HCT116 (cell line): Measurements from ENCODE around the gene CACNA1C. TPM values are rescaled to one million over a fixed set of nuclear protein-coding genes. Genes with fewer than 3 reads are reported as not detected.

Experiments used
- ATAC-seq: fragments of 200-7000 bp; cut with Tn5 transposase; 2 replicates; pipeline ENCODE4 v1.9.1; 2020; ENCODE audit warnings: mild to moderate bottlenecking, moderate library complexity
- BruUV-seq: library from RNA; stranded (reverse); fragments of 400-500 nt; replicated peaks from 2 replicates; lab custom pipeline; 2021; lab: Mats Ljungman, UMichigan
- CTCF ChIA-PET: fragments of 300-600 bp; sonication (Branson Sonifier 250); formaldehyde crosslinking; loops from one replicate; lab custom pipeline; 2021; ENCODE audit warnings: antibody characterized with exemption; lab: Charles Lee
- POLR2A ChIA-PET: fragments of 300-600, 350-600 bp; sonication (Branson Sonifier 250); formaldehyde crosslinking; loops from one replicate; lab custom pipeline; 2021; ENCODE audit warnings: antibody characterized with exemption; lab: Charles Lee
- RAD21 ChIA-PET, 2 experiments: fragments of 300-600 bp; sonication (Branson Sonifier 250); formaldehyde crosslinking; loops; one replicate each; lab custom pipeline; 2023; ENCODE audit warnings: low total read pairs in 2 of 2; ENCODE audit not compliant: uncharacterized antibody in 2 of 2, unreplicated experiment in 2 of 2, low non-redundant PET in 1 of 2; lab: Charles Lee
- DNase-seq: peaks from one replicate; pipeline ENCODE4 v3.0.0-alpha.2; 2010; ENCODE audit warnings: low read depth, low spot score
- H2AFZ ChIP-seq: fragments of 200-600 bp; shearing (Covaris generic), sonication (generic); 2 replicates; pipeline ENCODE4 v1.6.1; 2017; ENCODE audit warnings: low read depth, mixed run types, mixed read lengths, antibody characterized with exemption, low read length; ENCODE audit not compliant: poor library complexity, severe bottlenecking
- H3K27ac ChIP-seq: 2 replicates; pipeline ENCODE4 v1.5.1; 2012; ENCODE audit warnings: low read depth, low read length
- H3K27me3 ChIP-seq: fragments of 200-600 bp; sonication (generic); 2 replicates; pipeline ENCODE4 v1.6.1; 2016; ENCODE audit warnings: mixed run types, low read length, mixed read lengths; ENCODE audit not compliant: insufficient read depth
- H3K36me3 ChIP-seq, 2 experiments: fragments of 200-500 bp in 1 of 2; fragments of 200-600 bp in 1 of 2; sonication (Bioruptor generic) in 1 of 2; sonication (generic) in 1 of 2; 2 replicates each; pipeline versions ENCODE4 v1.5.1 to v1.6.1; 2014 to 2016; ENCODE audit warnings: low read length in 2 of 2, inconsistent platforms in 1 of 2, mixed read lengths in 1 of 2, mixed run types in 1 of 2; ENCODE audit not compliant: insufficient read depth in 2 of 2, control insufficient read depth in 1 of 2
- H3K4me1 ChIP-seq, 2 experiments: fragments of 200-600 bp in 1 of 2; sonication (generic) in 1 of 2; 2 replicates each; pipeline versions ENCODE4 v1.5.1 to v1.6.1; 2012 to 2017; ENCODE audit warnings: low read length in 2 of 2, inconsistent platforms in 1 of 2, mild to moderate bottlenecking in 1 of 2, mixed read lengths in 1 of 2, mixed run types in 1 of 2, moderate library complexity in 1 of 2; ENCODE audit not compliant: insufficient read depth in 2 of 2, control insufficient read depth in 1 of 2
- H3K4me2 ChIP-seq: fragments of 200-600 bp; sonication (generic); 2 replicates; pipeline ENCODE4 v1.6.1; 2017; ENCODE audit warnings: mixed run types, low read length, mixed read lengths
- H3K4me3 ChIP-seq, 2 experiments: fragments of 200-600 bp in 1 of 2; sonication (generic) in 1 of 2; replicated peaks in 1 of 2; 2 replicates each; pipeline ENCODE4 v1.5.1; 2011 to 2016; ENCODE audit warnings: low read length in 2 of 2, control low read depth in 1 of 2, low read depth in 1 of 2, mild to moderate bottlenecking in 1 of 2, mixed read lengths in 1 of 2, mixed run types in 1 of 2
- H3K79me2 ChIP-seq: fragments of 200-600 bp; sonication (generic); 2 replicates; pipeline ENCODE4 v1.6.1; 2017; ENCODE audit warnings: mild to moderate bottlenecking, mixed run types, low read length, moderate library complexity, mixed read lengths; ENCODE audit not compliant: insufficient read depth
- H3K9ac ChIP-seq: fragments of 200-600 bp; sonication (generic); 2 replicates; pipeline ENCODE4 v1.6.1; 2016; ENCODE audit warnings: low read length, mixed read lengths
- H3K9me2 ChIP-seq: fragments of 200-600 bp; sonication (generic), shearing (Covaris generic); 2 replicates; pipeline ENCODE4 v1.6.1; 2017; ENCODE audit warnings: mixed run types, mild to moderate bottlenecking, moderate library complexity; ENCODE audit not compliant: insufficient read depth
- H3K9me3 ChIP-seq, 2 experiments: fragments of 200-500 bp in 1 of 2; fragments of 200-600 bp in 1 of 2; sonication (Bioruptor generic) in 1 of 2; sonication (generic) in 1 of 2; 2 replicates each; pipeline ENCODE4 v1.6.1; 2014 to 2017; ENCODE audit warnings: low read length in 2 of 2, mixed read lengths in 2 of 2, inconsistent platforms in 1 of 2, low read depth in 1 of 2, mild to moderate bottlenecking in 1 of 2, mixed run types in 1 of 2, moderate library complexity in 1 of 2; ENCODE audit not compliant: control insufficient read depth in 1 of 2, insufficient read depth in 1 of 2
- H4K20me1 ChIP-seq: fragments of 200-600 bp; sonication (generic), shearing (Covaris generic); 2 replicates; pipeline ENCODE4 v1.6.1; 2017; ENCODE audit warnings: mixed run types, mild to moderate bottlenecking, moderate library complexity; ENCODE audit not compliant: insufficient read depth
- CBX3 ChIP-seq: IDR thresholded peaks from 2 replicates; pipeline ENCODE4 v1.6.1; 2012; ENCODE audit warnings: low read depth
- CEBPB ChIP-seq: IDR thresholded peaks from 2 replicates; pipeline ENCODE4 v1.6.1; 2012; ENCODE audit warnings: low read depth
- ELF1 ChIP-seq: IDR thresholded peaks from 2 replicates; pipeline ENCODE4 v1.6.1; 2012; ENCODE audit warnings: low read depth, borderline replicate concordance
- EZH2 ChIP-seq: fragments of 200-600 bp; sonication (generic); IDR thresholded peaks from 2 replicates; pipeline ENCODE4 v1.6.1; 2017; ENCODE audit warnings: antibody characterized with exemption, mixed run types
- FOSL1 ChIP-seq: IDR thresholded peaks from 2 replicates; pipeline ENCODE4 v1.6.1; 2012; ENCODE audit warnings: low read depth
- POLR2A ChIP-seq: IDR thresholded peaks from 2 replicates; pipeline ENCODE4 v1.7.0; 2011; ENCODE audit warnings: borderline replicate concordance; ENCODE audit not compliant: insufficient read depth, insufficient read length; ENCODE audit errors: extremely low read depth
- POLR2AphosphoS5 ChIP-seq: IDR thresholded peaks from 2 replicates; pipeline ENCODE4 v1.6.1; 2011; ENCODE audit warnings: mild to moderate bottlenecking, low read depth, low read length, moderate library complexity
- SIN3A ChIP-seq: IDR thresholded peaks from 2 replicates; pipeline ENCODE4 v1.6.1; 2012; ENCODE audit warnings: low read depth
- TCF7L2 ChIP-seq: IDR thresholded peaks from 2 replicates; pipeline ENCODE4 v1.7.0; 2011; ENCODE audit warnings: borderline replicate concordance, inconsistent platforms; ENCODE audit not compliant: insufficient read depth, insufficient read length; ENCODE audit errors: extremely low read depth
- YY1 ChIP-seq: IDR thresholded peaks from 2 replicates; pipeline ENCODE4 v1.6.1; 2011; ENCODE audit warnings: low read length, low read depth, moderate library complexity, mild to moderate bottlenecking; ENCODE audit not compliant: insufficient replicate concordance; ENCODE audit errors: extremely low read depth
- ZNF274 ChIP-seq: fragments of 200-500 bp; sonication (Bioruptor generic); IDR thresholded peaks from 2 replicates; pipeline ENCODE4 v1.6.1; 2014; ENCODE audit warnings: mild to moderate bottlenecking, low read depth, low read length, inconsistent platforms
- intact Hi-C: fragments of 100-400 bp; cut with micrococcal nuclease; formaldehyde crosslinking; loops from 2 replicates; pipeline ENCODE4 v1.10.0; 2022
- total RNA-seq: library from RNA; stranded (reverse); gene quantifications from one replicate; pipeline ENCODE4 v1.2.1, GENCODE V29; 2021; ENCODE audit not compliant: unreplicated experiment
- TF ChIP-seq, protein P1 (sequence below): IDR thresholded peaks from 2 replicates; pipeline ENCODE4 v1.6.1; 2011; ENCODE audit warnings: mild to moderate bottlenecking, low read length, moderate library complexity; ENCODE audit not compliant: insufficient replicate concordance; ENCODE audit errors: extremely low read depth
- TF ChIP-seq, protein P2 (sequence below): IDR thresholded peaks from 2 replicates; pipeline ENCODE4 v1.6.1; 2012; ENCODE audit warnings: low read depth
- TF ChIP-seq, protein P3 (sequence below), 3 experiments: fragments of 200-600 bp in 1 of 3; sonication (generic) in 1 of 3; IDR thresholded peaks in 2 of 3; conservative IDR thresholded peaks in 1 of 3; 2 replicates each; pipeline ENCODE4 v1.5.1; 2012 to 2017; ENCODE audit warnings: low read depth in 2 of 3, low read length in 2 of 3, antibody characterized with exemption in 1 of 3, borderline replicate concordance in 1 of 3, control low read depth in 1 of 3, mild to moderate bottlenecking in 1 of 3, mixed read lengths in 1 of 3, mixed run types in 1 of 3, moderate library complexity in 1 of 3; ENCODE audit not compliant: insufficient read depth in 1 of 3

CACNA1C gene
- total RNA-seq, 1 experiment from 2014 or later, result 0.05 TPM

DNA sequence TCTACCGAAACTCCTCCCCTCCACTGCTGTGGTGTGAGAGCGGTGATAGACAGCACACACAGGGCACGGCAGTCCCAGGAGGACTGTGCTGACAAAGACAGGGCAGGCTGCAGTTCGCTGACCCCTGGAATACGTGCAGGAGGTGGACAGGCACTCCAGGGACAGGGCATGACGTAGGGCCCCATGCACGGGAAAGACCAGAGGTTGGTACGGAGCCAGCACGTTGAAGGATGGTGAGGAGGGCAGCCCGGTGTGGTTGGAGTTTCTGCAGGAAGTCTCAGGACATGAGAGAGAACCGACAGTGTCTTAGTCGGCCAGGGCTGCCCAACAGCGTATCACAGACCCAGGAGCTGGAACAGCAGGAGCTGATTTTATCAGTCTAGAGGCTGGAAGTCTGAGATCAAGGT is 487.8 kb downstream of the CACNA1C start:
- Histone ChIP-seq H3K27me3 (peaks cover 36% of the 10 kb centered on the region), H4K20me1 (no peaks in the 10 kb centered on the region)

DNA sequence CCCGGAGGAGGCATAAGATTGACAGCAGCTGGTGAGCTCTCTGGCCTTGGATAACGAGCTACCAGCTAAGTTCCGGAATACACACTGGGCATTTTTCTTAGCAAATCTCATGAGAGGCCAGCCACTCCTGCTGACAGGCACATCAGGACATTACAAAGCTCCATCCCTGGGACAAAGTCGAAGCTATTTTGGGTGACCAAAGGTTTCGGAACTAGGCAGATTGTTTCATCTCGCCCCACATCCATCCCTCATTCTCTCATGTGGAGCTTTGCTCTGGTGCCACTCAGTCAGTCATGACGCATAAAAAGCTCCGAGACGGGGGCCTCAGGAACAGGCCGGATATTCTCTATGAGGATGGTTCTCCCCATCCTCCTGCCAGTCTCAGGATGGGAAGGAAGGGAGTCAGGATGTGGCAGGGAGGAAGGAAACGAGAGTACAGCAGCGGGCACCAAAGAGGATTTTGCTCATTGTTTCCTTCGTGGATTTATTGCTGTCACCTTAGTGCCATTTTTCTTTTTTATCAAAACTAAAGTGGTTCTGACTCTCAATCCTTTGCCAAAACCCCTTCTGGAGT is 488.9 kb downstream of the CACNA1C start:
- no peak for ATAC-seq
- H3K4me1 ChIP-seq, result no peaks in the 10 kb centered on the region
- intact Hi-C loops, result no loop called here
- no peak overlapping the region for H3K9ac ChIP-seq
- H3K36me3 ChIP-seq, result no peaks in the 10 kb centered on the region
- H3K4me2 ChIP-seq, result no peak overlapping the region
- no TSS peak for BruUV-seq
- no peak overlapping the region for H3K27ac ChIP-seq
- ChIA-PET POLR2A (no interaction called here), RAD21 (no interaction called here), CTCF (no interaction called here)
- DNase-seq, result no peak
- H3K9me2 ChIP-seq, result no peaks in the 10 kb centered on the region
- peaks cover 48% of the 10 kb centered on the region for H3K27me3 ChIP-seq
- H4K20me1 ChIP-seq, result no peaks in the 10 kb centered on the region
- no peak overlapping the region for H2AFZ ChIP-seq
- H3K4me3 ChIP-seq, result no peak overlapping the region
- no peaks in the 10 kb centered on the region for H3K79me2 ChIP-seq
- H3K9me3 ChIP-seq, result no peaks in the 10 kb centered on the region
- TF ChIP-seq TCF7L2 (no peak), POLR2AphosphoS5 (no peak), YY1 (no peak), CBX3 (no peak), SIN3A (no peak), ELF1 (no peak)
- TF ChIP-seq, protein P1, sequence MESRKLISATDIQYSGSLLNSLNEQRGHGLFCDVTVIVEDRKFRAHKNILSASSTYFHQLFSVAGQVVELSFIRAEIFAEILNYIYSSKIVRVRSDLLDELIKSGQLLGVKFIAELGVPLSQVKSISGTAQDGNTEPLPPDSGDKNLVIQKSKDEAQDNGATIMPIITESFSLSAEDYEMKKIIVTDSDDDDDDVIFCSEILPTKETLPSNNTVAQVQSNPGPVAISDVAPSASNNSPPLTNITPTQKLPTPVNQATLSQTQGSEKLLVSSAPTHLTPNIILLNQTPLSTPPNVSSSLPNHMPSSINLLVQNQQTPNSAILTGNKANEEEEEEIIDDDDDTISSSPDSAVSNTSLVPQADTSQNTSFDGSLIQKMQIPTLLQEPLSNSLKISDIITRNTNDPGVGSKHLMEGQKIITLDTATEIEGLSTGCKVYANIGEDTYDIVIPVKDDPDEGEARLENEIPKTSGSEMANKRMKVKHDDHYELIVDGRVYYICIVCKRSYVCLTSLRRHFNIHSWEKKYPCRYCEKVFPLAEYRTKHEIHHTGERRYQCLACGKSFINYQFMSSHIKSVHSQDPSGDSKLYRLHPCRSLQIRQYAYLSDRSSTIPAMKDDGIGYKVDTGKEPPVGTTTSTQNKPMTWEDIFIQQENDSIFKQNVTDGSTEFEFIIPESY, result no peak
- TF ChIP-seq, protein P2, sequence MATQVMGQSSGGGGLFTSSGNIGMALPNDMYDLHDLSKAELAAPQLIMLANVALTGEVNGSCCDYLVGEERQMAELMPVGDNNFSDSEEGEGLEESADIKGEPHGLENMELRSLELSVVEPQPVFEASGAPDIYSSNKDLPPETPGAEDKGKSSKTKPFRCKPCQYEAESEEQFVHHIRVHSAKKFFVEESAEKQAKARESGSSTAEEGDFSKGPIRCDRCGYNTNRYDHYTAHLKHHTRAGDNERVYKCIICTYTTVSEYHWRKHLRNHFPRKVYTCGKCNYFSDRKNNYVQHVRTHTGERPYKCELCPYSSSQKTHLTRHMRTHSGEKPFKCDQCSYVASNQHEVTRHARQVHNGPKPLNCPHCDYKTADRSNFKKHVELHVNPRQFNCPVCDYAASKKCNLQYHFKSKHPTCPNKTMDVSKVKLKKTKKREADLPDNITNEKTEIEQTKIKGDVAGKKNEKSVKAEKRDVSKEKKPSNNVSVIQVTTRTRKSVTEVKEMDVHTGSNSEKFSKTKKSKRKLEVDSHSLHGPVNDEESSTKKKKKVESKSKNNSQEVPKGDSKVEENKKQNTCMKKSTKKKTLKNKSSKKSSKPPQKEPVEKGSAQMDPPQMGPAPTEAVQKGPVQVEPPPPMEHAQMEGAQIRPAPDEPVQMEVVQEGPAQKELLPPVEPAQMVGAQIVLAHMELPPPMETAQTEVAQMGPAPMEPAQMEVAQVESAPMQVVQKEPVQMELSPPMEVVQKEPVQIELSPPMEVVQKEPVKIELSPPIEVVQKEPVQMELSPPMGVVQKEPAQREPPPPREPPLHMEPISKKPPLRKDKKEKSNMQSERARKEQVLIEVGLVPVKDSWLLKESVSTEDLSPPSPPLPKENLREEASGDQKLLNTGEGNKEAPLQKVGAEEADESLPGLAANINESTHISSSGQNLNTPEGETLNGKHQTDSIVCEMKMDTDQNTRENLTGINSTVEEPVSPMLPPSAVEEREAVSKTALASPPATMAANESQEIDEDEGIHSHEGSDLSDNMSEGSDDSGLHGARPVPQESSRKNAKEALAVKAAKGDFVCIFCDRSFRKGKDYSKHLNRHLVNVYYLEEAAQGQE, result no peak
- TF ChIP-seq, protein P3, sequence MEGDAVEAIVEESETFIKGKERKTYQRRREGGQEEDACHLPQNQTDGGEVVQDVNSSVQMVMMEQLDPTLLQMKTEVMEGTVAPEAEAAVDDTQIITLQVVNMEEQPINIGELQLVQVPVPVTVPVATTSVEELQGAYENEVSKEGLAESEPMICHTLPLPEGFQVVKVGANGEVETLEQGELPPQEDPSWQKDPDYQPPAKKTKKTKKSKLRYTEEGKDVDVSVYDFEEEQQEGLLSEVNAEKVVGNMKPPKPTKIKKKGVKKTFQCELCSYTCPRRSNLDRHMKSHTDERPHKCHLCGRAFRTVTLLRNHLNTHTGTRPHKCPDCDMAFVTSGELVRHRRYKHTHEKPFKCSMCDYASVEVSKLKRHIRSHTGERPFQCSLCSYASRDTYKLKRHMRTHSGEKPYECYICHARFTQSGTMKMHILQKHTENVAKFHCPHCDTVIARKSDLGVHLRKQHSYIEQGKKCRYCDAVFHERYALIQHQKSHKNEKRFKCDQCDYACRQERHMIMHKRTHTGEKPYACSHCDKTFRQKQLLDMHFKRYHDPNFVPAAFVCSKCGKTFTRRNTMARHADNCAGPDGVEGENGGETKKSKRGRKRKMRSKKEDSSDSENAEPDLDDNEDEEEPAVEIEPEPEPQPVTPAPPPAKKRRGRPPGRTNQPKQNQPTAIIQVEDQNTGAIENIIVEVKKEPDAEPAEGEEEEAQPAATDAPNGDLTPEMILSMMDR (IDR thresholded peaks at IDR 0.05 in 2 of 3, conservative IDR thresholded peaks at IDR 0.05 in 1 of 3; ENCODE audit: borderline replicate concordance in 1 of 3, insufficient read depth in 1 of 3, low read depth in 2 of 3, low read length in 2 of 3), result no peak

More for the DNA sequence above, 487.8 kb downstream of the CACNA1C start:
- ATAC-seq (no peak), DNase-seq (no peak)
- Histone ChIP-seq H3K4me3 (no peak overlapping the region), H3K36me3 (no peaks in the 10 kb centered on the region), H2AFZ (no peak overlapping the region), H3K4me1 (no peaks in the 10 kb centered on the region), H3K27ac (no peak overlapping the region), H3K9me3 (no peaks in the 10 kb centered on the region), H3K4me2 (no peak overlapping the region), H3K9me2 (no peaks in the 10 kb centered on the region), H3K79me2 (no peaks in the 10 kb centered on the region), H3K9ac (no peak overlapping the region)
- ChIA-PET RAD21 (no interaction called here), CTCF (no interaction called here), POLR2A (no interaction called here)
- intact Hi-C loops, result no loop called here
- TF ChIP-seq EZH2 (no peak), POLR2A (no peak), FOSL1 (no peak), ZNF274 (no peak), CEBPB (no peak), POLR2AphosphoS5 (no peak)
- BruUV-seq, result no TSS peak
